Fibroblast of skin of scalp (primary cell): ENCODE measurements around the gene SEMA5A.

Experiments
- DNase-seq: peaks from one replicate; pipeline ENCODE4 v3.0.0-alpha.2; 2013

SEMA5A gene

GRCh38 chr5:9157020-9157419 lies 388.9 kb downstream of the SEMA5A start:
- no peak for DNase-seq

GRCh38 chr5:9156282-9156681 lies 389.6 kb downstream of the SEMA5A start:
- peak; percentile 79 for DNase-seq

- no peak for DNase-seq
Observed at GRCh38 chr5:9151684-9152427, 394.0 kb downstream of the SEMA5A start.

- DNase-seq, result peak; percentile 38
Observed at GRCh38 chr5:9149988-9150387, 395.9 kb downstream of the SEMA5A start.

- no peak for DNase-seq
Observed at GRCh38 chr5:9148242-9148641, 397.6 kb downstream of the SEMA5A start.

GRCh38 chr5:9140711-9141110 lies 405.2 kb downstream of the SEMA5A start:
- DNase-seq, result peak; percentile 4

- DNase-seq, result no peak
Observed at GRCh38 chr5:9140202-9140601, 405.7 kb downstream of the SEMA5A start.

- no peak for DNase-seq
Observed at GRCh38 chr5:9139344-9139743, 406.5 kb downstream of the SEMA5A start.

- no peak for DNase-seq
Observed at GRCh38 chr5:9128136-9128535, 417.7 kb downstream of the SEMA5A start.

- no peak for DNase-seq
Observed at GRCh38 chr5:9126490-9126889, 419.4 kb downstream of the SEMA5A start.

- no peak for DNase-seq
Observed at GRCh38 chr5:9125852-9126251, 420.0 kb downstream of the SEMA5A start.

- DNase-seq, result no peak
Observed at GRCh38 chr5:9124838-9125237, 421.0 kb downstream of the SEMA5A start.

- no peak for DNase-seq
Observed at GRCh38 chr5:9124071-9124470, 421.8 kb downstream of the SEMA5A start.

GRCh38 chr5:9122528-9122927 lies 423.3 kb downstream of the SEMA5A start:
- no peak for DNase-seq

- DNase-seq, result no peak
Observed at GRCh38 chr5:9121597-9121996, 424.3 kb downstream of the SEMA5A start.

- DNase-seq, result no peak
Observed at GRCh38 chr5:9118852-9119251, 427.0 kb downstream of the SEMA5A start.

- DNase-seq, result no peak
Observed at GRCh38 chr5:9115093-9115492, 430.8 kb downstream of the SEMA5A start.

- no peak for DNase-seq
Observed at GRCh38 chr5:9112520-9113291, 433.2 kb downstream of the SEMA5A start.

- no peak for DNase-seq
Observed at GRCh38 chr5:9108162-9108561, 437.7 kb downstream of the SEMA5A start.

- peak; percentile 43 for DNase-seq
Observed at GRCh38 chr5:9105851-9106250, 440.0 kb downstream of the SEMA5A start.

GRCh38 chr5:9104571-9105339 lies 441.1 kb downstream of the SEMA5A start:
- peak; percentile 54 for DNase-seq

GRCh38 chr5:9103290-9103689 lies 442.6 kb downstream of the SEMA5A start:
- no peak for DNase-seq

GRCh38 chr5:9099689-9100088 lies 446.2 kb downstream of the SEMA5A start:
- DNase-seq, result no peak
